ENCODE results near the gene LGR5. TPM values are rescaled to one million over a fixed set of nuclear protein-coding genes. Genes with fewer than 3 reads are reported as not detected.
A peak's percentile ranks its signal among the peaks of the same experiment; 100 is the strongest.

The LGR5 gene
- total and polyA plus RNA-seq, 2 of the 13 experiments (the other 11 are each of a cell fraction or from before 2014, with no cell fraction given) = 37.0 to 121 TPM

GRCh38 chr12:71438670-71439361, 782 bp upstream of the LGR5 start (continued):
- peak; percentile 62 for TF ChIP-seq ERF (CRISPR knock-in tag; IDR thresholded peaks at IDR 0.05)
- TF ChIP-seq ATF3 (CRISPR knock-in tag; IDR thresholded peaks at IDR 0.05) = peak; percentile 89
- peak; percentile 49; the same call in 1 of the 2 replicates for TF ChIP-seq KLF11 (CRISPR knock-in tag; IDR thresholded peaks at IDR 0.05)
- no peak for TF ChIP-seq ZNF790 (CRISPR knock-in tag; IDR thresholded peaks at IDR 0.05; ENCODE audit: borderline replicate concordance)
- peak; percentile 34; the same call in 1 of the 2 replicates for TF ChIP-seq NFYC (CRISPR knock-in tag; IDR thresholded peaks at IDR 0.05)
- TF ChIP-seq RXRB (CRISPR knock-in tag; IDR thresholded peaks at IDR 0.05; ENCODE audit: borderline replicate concordance) = peak; percentile 92
- TF ChIP-seq ZFP37 (CRISPR knock-in tag; IDR thresholded peaks at IDR 0.05; ENCODE audit: borderline replicate concordance) = no peak
- TF ChIP-seq PREB (CRISPR knock-in tag; IDR thresholded peaks at IDR 0.05) = no peak
- TF ChIP-seq HDAC2 (CRISPR knock-in tag; IDR thresholded peaks at IDR 0.05) = peak; percentile 90
- no peak; the same call in 1 of the 2 replicates for TF ChIP-seq KMT2B (CRISPR knock-in tag; IDR thresholded peaks at IDR 0.05)
- no peak for TF ChIP-seq KAT2B (IDR thresholded peaks at IDR 0.05; ENCODE audit: borderline replicate concordance, low read depth, low read length)
- TF ChIP-seq TRIM24 (CRISPR knock-in tag; IDR thresholded peaks at IDR 0.05) = 0 out of 2 replicates have a peak, but pooled peaks have one; percentile 7
- TF ChIP-seq JUN (CRISPR knock-in tag; IDR thresholded peaks at IDR 0.05) = peak; percentile 96
- TF ChIP-seq ZSCAN21 (CRISPR knock-in tag; IDR thresholded peaks at IDR 0.05; ENCODE audit: borderline replicate concordance) = no peak
- peak; percentile 66; the same call in 1 of the 2 replicates for TF ChIP-seq MIER3 (CRISPR knock-in tag; IDR thresholded peaks at IDR 0.05; ENCODE audit: borderline replicate concordance)
- no peak for TF ChIP-seq POLR2G (IDR thresholded peaks at IDR 0.05; ENCODE audit: low read depth, low read length)
- no peak for TF ChIP-seq HOXA9 (CRISPR knock-in tag; IDR thresholded peaks at IDR 0.05; ENCODE audit: borderline replicate concordance)
- peak; percentile 59 for TF ChIP-seq PATZ1 (CRISPR knock-in tag; IDR thresholded peaks at IDR 0.05)
- TF ChIP-seq ZNF317 (CRISPR knock-in tag; IDR thresholded peaks at IDR 0.05) = peak; percentile 39; the same call in 1 of the 2 replicates
- TF ChIP-seq TEAD3 (CRISPR knock-in tag; optimal IDR thresholded peaks at IDR 0.05; ENCODE audit: borderline replicate concordance) = peak; percentile 33
- no peak for TF ChIP-seq SMAD1 (CRISPR knock-in tag; IDR thresholded peaks at IDR 0.05; ENCODE audit: borderline replicate concordance, low read depth)
- TF ChIP-seq ZNF24 (IDR thresholded peaks at IDR 0.05) = no peak
- TF ChIP-seq PITX1 (CRISPR knock-in tag; IDR thresholded peaks at IDR 0.05) = peak; percentile 100
- TF ChIP-seq IKZF4 (CRISPR knock-in tag; IDR thresholded peaks at IDR 0.05; ENCODE audit: borderline replicate concordance, low read depth, not compliant biosample characterization) = no peak
- no peak for TF ChIP-seq NFATC3 (CRISPR knock-in tag; IDR thresholded peaks at IDR 0.05)
- no peak for TF ChIP-seq ZSCAN22 (CRISPR knock-in tag; IDR thresholded peaks at IDR 0.05)
- peak; percentile 85 for TF ChIP-seq ZNF710 (CRISPR knock-in tag; IDR thresholded peaks at IDR 0.05; ENCODE audit: borderline replicate concordance)
